Coronary artery (tissue), 2 donors: ENCODE results near the gene LEPROT.

Experiments used
- DNase-seq: peaks from one replicate; pipeline ENCODE4 v3.0.0-alpha.2; 2017; ENCODE audit warnings: low spot score
- H3K27ac ChIP-seq, 2 donors: fragments of 200-600 bp; sonication (generic); one replicate each; pipeline ENCODE4 v1.5.1; 2016 to 2019
- H3K4me3 ChIP-seq: fragments of 200-600 bp; sonication (generic); 2 replicates; pipeline ENCODE4 v1.5.1; 2016; ENCODE audit warnings: mild to moderate bottlenecking, moderate library complexity
- TF ChIP-seq, protein P1 (sequence below): fragments of 200-600 bp; sonication (generic); IDR thresholded peaks from one replicate; pipeline ENCODE4 v1.5.1; 2019; ENCODE audit warnings: antibody characterized with exemption

Gene LEPROT

GRCh38 chr1:65412984-65413375 is 7.5 kb upstream of the LEPROT start:
- Histone ChIP-seq H3K27ac (no peak overlapping the region), H3K4me3 (no peak overlapping the region)
- DNase-seq: no peak
- TF ChIP-seq, protein P1, sequence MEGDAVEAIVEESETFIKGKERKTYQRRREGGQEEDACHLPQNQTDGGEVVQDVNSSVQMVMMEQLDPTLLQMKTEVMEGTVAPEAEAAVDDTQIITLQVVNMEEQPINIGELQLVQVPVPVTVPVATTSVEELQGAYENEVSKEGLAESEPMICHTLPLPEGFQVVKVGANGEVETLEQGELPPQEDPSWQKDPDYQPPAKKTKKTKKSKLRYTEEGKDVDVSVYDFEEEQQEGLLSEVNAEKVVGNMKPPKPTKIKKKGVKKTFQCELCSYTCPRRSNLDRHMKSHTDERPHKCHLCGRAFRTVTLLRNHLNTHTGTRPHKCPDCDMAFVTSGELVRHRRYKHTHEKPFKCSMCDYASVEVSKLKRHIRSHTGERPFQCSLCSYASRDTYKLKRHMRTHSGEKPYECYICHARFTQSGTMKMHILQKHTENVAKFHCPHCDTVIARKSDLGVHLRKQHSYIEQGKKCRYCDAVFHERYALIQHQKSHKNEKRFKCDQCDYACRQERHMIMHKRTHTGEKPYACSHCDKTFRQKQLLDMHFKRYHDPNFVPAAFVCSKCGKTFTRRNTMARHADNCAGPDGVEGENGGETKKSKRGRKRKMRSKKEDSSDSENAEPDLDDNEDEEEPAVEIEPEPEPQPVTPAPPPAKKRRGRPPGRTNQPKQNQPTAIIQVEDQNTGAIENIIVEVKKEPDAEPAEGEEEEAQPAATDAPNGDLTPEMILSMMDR: no peak

DNA sequence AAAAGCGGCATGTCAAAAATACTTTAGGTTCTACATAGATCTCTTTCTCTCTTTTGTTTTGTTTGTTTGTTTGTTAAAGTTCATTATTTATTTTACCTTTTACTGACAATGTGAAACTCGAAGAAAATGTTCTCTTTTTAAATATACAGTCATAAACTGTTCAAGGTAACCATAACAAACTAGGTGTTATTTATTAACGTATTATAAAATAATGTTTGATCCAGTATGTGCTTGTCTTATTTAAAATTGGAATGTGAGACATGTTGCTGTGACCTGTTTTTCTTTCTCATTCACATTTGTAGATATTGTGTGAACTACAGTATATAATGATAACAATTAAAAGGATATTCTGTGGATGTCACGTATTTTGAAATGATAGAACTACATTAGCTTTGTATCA is 5.9 kb upstream of the LEPROT start:
- TF ChIP-seq, protein P1: no peak
- Histone ChIP-seq H3K27ac (no peak overlapping the region), H3K4me3 (no peak overlapping the region)
- no peak for DNase-seq

DNA sequence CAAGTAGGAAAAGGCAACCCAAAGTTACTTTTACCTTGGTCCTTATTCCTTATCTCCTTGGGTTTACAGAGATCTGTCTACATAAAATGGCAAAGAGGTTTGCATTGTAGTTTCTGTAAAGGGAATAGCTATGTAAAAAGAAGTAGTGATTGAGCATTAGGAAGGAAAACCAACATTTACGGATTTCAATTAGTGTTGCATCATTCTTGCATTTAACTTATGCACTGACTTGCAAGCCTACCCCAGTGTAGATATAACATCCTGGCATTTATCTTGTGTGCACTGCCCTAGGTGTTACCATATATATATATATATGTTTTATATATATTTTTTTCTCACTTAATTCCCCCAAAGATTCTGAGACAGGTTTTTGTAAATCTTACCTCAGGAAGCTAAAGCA is 3.7 kb upstream of the LEPROT start:
- Histone ChIP-seq H3K4me3 (no peak overlapping the region), H3K27ac (no peak overlapping the region)
- TF ChIP-seq, protein P1: no peak
- DNase-seq: no peak

DNA sequence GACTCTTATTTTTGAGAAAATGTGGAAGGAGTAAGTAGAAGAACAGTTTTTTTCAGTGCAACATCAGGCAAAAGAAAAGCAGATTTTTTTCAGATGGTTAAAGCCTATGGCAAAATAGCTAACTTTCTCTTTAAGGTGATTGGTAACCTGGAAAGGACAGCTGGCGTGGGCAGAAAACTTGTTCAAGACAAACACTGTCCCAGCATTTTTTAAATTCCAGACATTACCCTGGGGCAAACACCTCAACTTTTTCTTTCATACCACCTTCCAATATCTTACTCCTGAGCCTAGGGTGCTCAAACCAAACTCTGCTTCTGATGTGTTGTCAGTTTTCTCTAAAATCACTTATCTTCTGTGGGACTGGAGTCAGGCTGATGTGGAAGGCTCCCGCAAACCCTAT is 2.7 kb upstream of the LEPROT start:
- DNase-seq: no peak
- Histone ChIP-seq H3K4me3 (no peak overlapping the region), H3K27ac (no peak overlapping the region)
- TF ChIP-seq, protein P1: no peak

- DNase-seq: no peak
- Histone ChIP-seq H3K27ac (peak overlapping the region in 1 of 2 donors; percentile 99), H3K4me3 (no peak overlapping the region)
- TF ChIP-seq, protein P1: no peak
Measured at GRCh38 chr1:65418522-65419185, 1.8 kb upstream of the LEPROT start.

DNA sequence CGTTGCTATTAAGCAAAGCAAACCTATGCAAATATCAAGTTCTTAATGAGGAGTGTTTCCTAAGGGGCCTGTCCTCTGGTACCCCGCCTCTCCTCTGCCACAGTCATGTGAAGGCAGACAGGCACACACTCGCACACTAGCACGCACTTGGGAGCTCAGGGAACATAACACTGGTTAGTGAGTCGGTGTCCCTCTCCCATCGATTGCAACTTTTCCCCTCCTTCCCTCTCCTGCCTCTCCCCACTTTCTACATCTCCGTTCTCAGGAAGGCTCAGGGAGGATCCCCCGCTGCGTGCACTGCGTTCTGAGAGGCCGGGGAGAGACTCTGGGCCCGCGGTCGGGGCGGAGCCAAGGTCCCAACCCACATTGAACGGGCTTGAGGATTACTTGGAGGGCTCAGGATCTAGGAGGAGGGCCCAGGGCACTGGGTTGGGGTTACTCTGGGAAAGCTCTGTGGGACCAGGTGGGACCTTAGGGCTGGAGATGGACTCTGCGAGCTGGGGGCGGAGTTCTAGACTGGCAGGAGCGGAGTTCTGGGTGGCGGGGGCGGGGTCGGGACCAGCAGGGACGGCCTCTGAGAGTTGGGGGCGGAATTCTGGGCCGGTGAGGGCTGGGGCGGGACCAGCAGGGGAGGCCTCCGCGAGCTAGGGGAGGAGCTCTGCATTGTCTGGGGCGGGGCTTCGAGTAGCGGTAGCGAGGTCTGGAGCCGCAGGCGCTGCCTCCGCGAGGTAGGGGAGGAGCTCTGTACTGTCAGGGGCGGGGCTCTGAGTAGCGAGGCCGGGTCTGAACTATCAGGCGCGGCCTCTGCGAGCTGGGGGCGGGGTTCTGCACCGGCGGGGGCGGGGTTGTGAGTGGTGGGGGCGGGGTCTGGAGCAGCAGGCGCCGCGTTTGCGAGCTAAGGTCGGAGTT is 533 bp upstream of the LEPROT start:
- Histone ChIP-seq H3K27ac (peak overlapping the region; percentile 97 to 99), H3K4me3 (peak overlapping the region; percentile 95)
- DNase-seq: peak; percentile 99
- TF ChIP-seq, protein P1: no peak
